OCI-LY7 (cell line): Measurements from ENCODE around the gene LRRFIP2. TPM values are rescaled to one million over a fixed set of nuclear protein-coding genes. Genes with fewer than 3 reads are reported as not detected.

ENCODE experiments used
- BruUV-seq: library from RNA; stranded (reverse); fragments of 400-500 nt; replicated peaks from 2 replicates; lab custom pipeline; 2021; lab: Mats Ljungman, UMichigan
- CTCF ChIA-PET: fragments of 300-600 bp; sonication (Branson Sonifier 250); formaldehyde crosslinking; loops from one replicate; lab custom pipeline; 2022; ENCODE audit warnings: antibody characterized with exemption; ENCODE audit not compliant: unreplicated experiment; lab: Charles Lee
- POLR2A ChIA-PET: fragments of 300-600 bp; sonication (Branson Sonifier 250); formaldehyde crosslinking; loops from one replicate; lab custom pipeline; 2022; ENCODE audit warnings: antibody characterized with exemption; lab: Charles Lee
- DNase-seq: peaks from one replicate; pipeline ENCODE4 v3.0.0-alpha.2; 2015; ENCODE audit warnings: low spot score
- H2AFZ ChIP-seq: fragments of 200-600 bp; sonication (generic), shearing (Covaris generic); 2 replicates; pipeline ENCODE4 v1.6.1; 2014; ENCODE audit warnings: mild to moderate bottlenecking, antibody characterized with exemption, low read length, moderate library complexity
- H3K27ac ChIP-seq: fragments of 200-600 bp; sonication (generic); 2 replicates; pipeline ENCODE4 v1.5.1; 2014; ENCODE audit warnings: mixed run types, low read depth, mild to moderate bottlenecking, moderate library complexity, low read length, inconsistent platforms; ENCODE audit not compliant: poor library complexity, severe bottlenecking
- H3K36me3 ChIP-seq: fragments of 200-600 bp; sonication (generic); 2 replicates; pipeline ENCODE4 v1.6.1; 2014; ENCODE audit warnings: mild to moderate bottlenecking, antibody characterized with exemption, low read length, moderate library complexity, mixed read lengths; ENCODE audit not compliant: insufficient read depth
- H3K4me1 ChIP-seq: fragments of 200-600 bp; sonication (generic); 2 replicates; pipeline ENCODE4 v1.5.1; 2014; ENCODE audit warnings: mild to moderate bottlenecking, low read length; ENCODE audit not compliant: insufficient read depth, poor library complexity, severe bottlenecking
- H3K4me2 ChIP-seq: fragments of 200-600 bp; sonication (generic); 2 replicates; pipeline ENCODE4 v1.6.1; 2014; ENCODE audit warnings: mild to moderate bottlenecking, low read length
- H3K4me3 ChIP-seq: fragments of 200-600 bp; sonication (generic); 2 replicates; pipeline ENCODE4 v1.5.1; 2014; ENCODE audit warnings: mild to moderate bottlenecking, low read depth, low read length; ENCODE audit not compliant: poor library complexity, severe bottlenecking
- H3K79me2 ChIP-seq: fragments of 200-600 bp; sonication (generic); 2 replicates; pipeline ENCODE4 v1.6.1; 2016; ENCODE audit warnings: low read depth, mild to moderate bottlenecking, low read length, moderate library complexity, mixed read lengths; ENCODE audit not compliant: insufficient read depth
- H3K9me2 ChIP-seq: fragments of 200-600 bp; sonication (generic); 2 replicates; pipeline ENCODE4 v1.6.1; 2016; ENCODE audit warnings: mild to moderate bottlenecking, low read length, mixed read lengths; ENCODE audit not compliant: insufficient read depth
- H3K9me3 ChIP-seq: fragments of 200-600 bp; sonication (generic); 2 replicates; pipeline ENCODE4 v1.6.1; 2014; ENCODE audit warnings: mild to moderate bottlenecking, mixed run types, low read length, mixed read lengths
- H4K20me1 ChIP-seq: fragments of 200-600 bp; sonication (generic); 2 replicates; pipeline ENCODE4 v1.6.1; 2014; ENCODE audit warnings: mild to moderate bottlenecking, antibody characterized with exemption, low read length, moderate library complexity, mixed read lengths; ENCODE audit not compliant: insufficient read depth
- CTCF ChIP-seq: fragments of 200-600 bp; sonication (generic); conservative IDR thresholded peaks from 2 replicates; pipeline ENCODE4 v1.5.1; 2014; ENCODE audit warnings: mild to moderate bottlenecking, antibody characterized with exemption, low read length, moderate library complexity, mixed read lengths
- EZH2phosphoT487 ChIP-seq: fragments of 200-600 bp; sonication (generic); IDR thresholded peaks from 2 replicates; pipeline ENCODE4 v1.6.1; 2018; ENCODE audit warnings: low read depth, borderline replicate concordance, mild to moderate bottlenecking, mixed run types, antibody characterized with exemption, low read length, moderate library complexity, mixed read lengths
- intact Hi-C: fragments of 100-400 bp; cut with micrococcal nuclease; formaldehyde crosslinking; loops from one replicate; pipeline ENCODE4 v1.10.0; 2022; ENCODE audit not compliant: unreplicated experiment
- total RNA-seq, 2 experiments: library from RNA; depleted of rRNA in 1 of 2; stranded (reverse); fragments of >200 nt in 1 of 2; shearing (Covaris generic) in 1 of 2; gene quantifications; 2 replicates each; pipeline ENCODE4 v1.2.3, GENCODE V29; 2014 to 2022

The LRRFIP2 gene
- total RNA-seq, 2 experiments from 2014 or later: 23.7 to 37.3 TPM

GRCh38 chr3:37183976-37184375, 9.6 kb upstream of the LRRFIP2 start:
- Histone ChIP-seq H3K36me3 (no peaks in the 10 kb centered on the region), H3K27ac (no peak overlapping the region), H3K9me2 (no peaks in the 10 kb centered on the region), H3K9me3 (no peaks in the 10 kb centered on the region), H3K4me3 (no peak overlapping the region), H3K4me2 (no peak overlapping the region), H3K79me2 (peaks cover 4% of the 10 kb centered on the region), H3K4me1 (peaks cover 8% of the 10 kb centered on the region), H2AFZ (no peak overlapping the region), H4K20me1 (no peaks in the 10 kb centered on the region)
- TF ChIP-seq EZH2phosphoT487 (no peak), CTCF (no peak)
- no peak for DNase-seq
- ChIA-PET CTCF (no interaction called here), POLR2A (interaction anchor here (1.2 kb wide), 1 partner anchor 16 kb away, joined by 3 read pairs; no protein-coding TSS in a partner anchor)
- intact Hi-C loops: no loop called here
- BruUV-seq: no TSS peak

GRCh38 chr3:37183375-37183831, 9.0 kb upstream of the LRRFIP2 start:
- no TSS peak for BruUV-seq
- H2AFZ ChIP-seq: no peak overlapping the region
- H3K9me3 ChIP-seq: no peaks in the 10 kb centered on the region
- H3K27ac ChIP-seq: no peak overlapping the region
- CTCF ChIA-PET: no interaction called here
- peaks cover 10% of the 10 kb centered on the region for H3K79me2 ChIP-seq
- no peak overlapping the region for H3K4me2 ChIP-seq
- no peak for TF ChIP-seq CTCF
- no peak for TF ChIP-seq EZH2phosphoT487
- no peaks in the 10 kb centered on the region for H3K36me3 ChIP-seq
- H3K4me1 ChIP-seq: peaks cover 8% of the 10 kb centered on the region
- H3K4me3 ChIP-seq: no peak overlapping the region
- H3K9me2 ChIP-seq: no peaks in the 10 kb centered on the region
- POLR2A ChIA-PET: interaction anchor here (1.1 to 1.2 kb wide), 2 partner anchors 16 to 154 kb away, joined by 3 read pairs; no protein-coding TSS in a partner anchor
- no peaks in the 10 kb centered on the region for H4K20me1 ChIP-seq
- no peak for DNase-seq
- intact Hi-C loops: no loop called here

- no peaks in the 10 kb centered on the region for H3K9me3 ChIP-seq
- CTCF ChIA-PET: no interaction called here
- no peak overlapping the region for H3K4me3 ChIP-seq
- BruUV-seq: no TSS peak
- H3K9me2 ChIP-seq: no peaks in the 10 kb centered on the region
- H2AFZ ChIP-seq: no peak overlapping the region
- no peak for DNase-seq
- TF ChIP-seq EZH2phosphoT487 (no peak), CTCF (no peak)
- peaks cover 16% of the 10 kb centered on the region for H3K79me2 ChIP-seq
- H3K4me2 ChIP-seq: no peak overlapping the region
- POLR2A ChIA-PET: interaction anchor here (0.7 to 1.1 kb wide), 3 partner anchors 154 to 717 kb away, joined by 3 to 15 read pairs (median 3); no protein-coding TSS in a partner anchor
- H3K27ac ChIP-seq: no peak overlapping the region
- intact Hi-C loops: no loop called here
- H4K20me1 ChIP-seq: no peaks in the 10 kb centered on the region
- H3K36me3 ChIP-seq: no peaks in the 10 kb centered on the region
- H3K4me1 ChIP-seq: peaks cover 13% of the 10 kb centered on the region
Measured at GRCh38 chr3:37182816-37183215, 8.4 kb upstream of the LRRFIP2 start.
